Mesenchymal stem cell (in vitro differentiated cells and primary cell): ENCODE results near the gene C6orf141.

Experiments used
- DNase-seq: peaks from one replicate; pipeline ENCODE4 v3.0.0-alpha.2; 2013
- H2AFZ ChIP-seq: one replicate; pipeline ENCODE4 v1.6.1; 2013; ENCODE audit warnings: low read depth, mild to moderate bottlenecking, control low read depth, inconsistent platforms, low read length, moderate library complexity
- H2AK5ac ChIP-seq: 2 replicates; pipeline ENCODE4 v1.6.1; 2013; ENCODE audit warnings: low read length, moderate library complexity, mild to moderate bottlenecking, inconsistent platforms; ENCODE audit not compliant: severe bottlenecking
- H2BK120ac ChIP-seq: one replicate; pipeline ENCODE4 v1.6.1; 2013; ENCODE audit warnings: low read depth, mild to moderate bottlenecking, inconsistent platforms, low read length, moderate library complexity
- H2BK12ac ChIP-seq, 2 experiments: one replicate each; pipeline ENCODE4 v1.6.1; 2013; ENCODE audit warnings: inconsistent platforms in 2 of 2, low read length in 2 of 2, mild to moderate bottlenecking in 2 of 2, moderate library complexity in 2 of 2, control low read depth in 1 of 2
- H2BK15ac ChIP-seq: one replicate; pipeline ENCODE4 v1.6.1; 2013; ENCODE audit warnings: mild to moderate bottlenecking, low read depth, inconsistent platforms; ENCODE audit not compliant: poor library complexity, severe bottlenecking
- H2BK5ac ChIP-seq: 2 replicates; pipeline ENCODE4 v1.6.1; 2013; ENCODE audit warnings: low read depth, mild to moderate bottlenecking, low read length, control low read depth, inconsistent platforms; ENCODE audit not compliant: poor library complexity, severe bottlenecking
- H3K14ac ChIP-seq, 2 experiments: one replicate each; pipeline ENCODE4 v1.6.1; 2013; ENCODE audit warnings: inconsistent platforms in 2 of 2, low read length in 2 of 2, control low read depth in 1 of 2, mild to moderate bottlenecking in 1 of 2, moderate library complexity in 1 of 2
- H3K18ac ChIP-seq, 2 experiments: one replicate each; pipeline ENCODE4 v1.6.1; 2013; ENCODE audit warnings: inconsistent platforms in 2 of 2, low read length in 2 of 2, control low read depth in 1 of 2, low read depth in 1 of 2, mild to moderate bottlenecking in 1 of 2
- H3K23ac ChIP-seq, 2 experiments: one replicate each; pipeline ENCODE4 v1.6.1; 2013; ENCODE audit warnings: inconsistent platforms in 2 of 2, low read length in 2 of 2, mild to moderate bottlenecking in 2 of 2, moderate library complexity in 2 of 2, control low read depth in 1 of 2
- H3K27ac ChIP-seq: 2 replicates; pipeline ENCODE4 v1.5.1; 2013; ENCODE audit warnings: mild to moderate bottlenecking, moderate library complexity, low read length, control low read depth, inconsistent platforms; ENCODE audit not compliant: poor library complexity, severe bottlenecking
- H3K27me3 ChIP-seq, 2 experiments: 2 replicates each; pipeline versions ENCODE4 v1.6.1 to v1.7.0; 2013; ENCODE audit warnings: low read length in 2 of 2, mild to moderate bottlenecking in 2 of 2, moderate library complexity in 2 of 2, control low read depth in 1 of 2, inconsistent platforms in 1 of 2; ENCODE audit not compliant: control insufficient read depth in 1 of 2, insufficient read depth in 1 of 2
- H3K36me3 ChIP-seq, 2 experiments: 2 replicates each; pipeline versions ENCODE4 v1.6.1 to v1.7.0; 2013; ENCODE audit warnings: low read length in 2 of 2, control low read depth in 1 of 2, inconsistent platforms in 1 of 2, low read depth in 1 of 2, mild to moderate bottlenecking in 1 of 2; ENCODE audit not compliant: insufficient read depth in 2 of 2, control insufficient read depth in 1 of 2
- H3K4ac ChIP-seq, 2 experiments: one replicate each; pipeline ENCODE4 v1.6.1; 2013; ENCODE audit warnings: inconsistent platforms in 2 of 2, low read length in 2 of 2, mild to moderate bottlenecking in 2 of 2, moderate library complexity in 2 of 2, control low read depth in 1 of 2, low read depth in 1 of 2
- H3K4me1 ChIP-seq: 2 replicates; pipeline ENCODE4 v1.6.1; 2013; ENCODE audit warnings: low read depth, low read length, control low read depth; ENCODE audit not compliant: control insufficient read depth, insufficient read depth
- H3K4me2 ChIP-seq: 2 replicates; pipeline ENCODE4 v1.6.1; 2013; ENCODE audit warnings: low read length, mild to moderate bottlenecking, inconsistent platforms; ENCODE audit not compliant: poor library complexity, severe bottlenecking
- H3K4me3 ChIP-seq, 2 experiments: 2 replicates each; pipeline versions ENCODE4 v1.5.1 to v1.7.0; 2013; ENCODE audit warnings: low read length in 2 of 2, mild to moderate bottlenecking in 2 of 2, control low read depth in 1 of 2, low read depth in 1 of 2; ENCODE audit not compliant: insufficient read depth in 1 of 2
- H3K79me1 ChIP-seq: replicated peaks from 2 replicates; pipeline ENCODE4 v1.6.1; 2013; ENCODE audit warnings: mild to moderate bottlenecking, control low read depth, low read length, inconsistent platforms; ENCODE audit not compliant: poor library complexity, severe bottlenecking
- H3K9ac ChIP-seq: 2 replicates; pipeline ENCODE4 v1.7.0; 2013; ENCODE audit warnings: mild to moderate bottlenecking, low read length, moderate library complexity
- H3K9me3 ChIP-seq: 2 replicates; pipeline ENCODE4 v1.7.0; 2013; ENCODE audit warnings: mild to moderate bottlenecking, low read length; ENCODE audit not compliant: control insufficient read depth
- H4K8ac ChIP-seq: one replicate; pipeline ENCODE4 v1.6.1; 2013; ENCODE audit warnings: inconsistent platforms, mild to moderate bottlenecking, low read length, moderate library complexity
- H4K91ac ChIP-seq: one replicate; pipeline ENCODE4 v1.6.1; 2013; ENCODE audit warnings: mild to moderate bottlenecking, low read length, inconsistent platforms
- WGBS: methylation state at CpG from one replicate; pipeline ENCODE4 v1.1.7; 2013; ENCODE audit warnings: mixed read lengths; 5-methylcytosine and 5-hydroxymethylcytosine counted together

Gene C6orf141

DNA sequence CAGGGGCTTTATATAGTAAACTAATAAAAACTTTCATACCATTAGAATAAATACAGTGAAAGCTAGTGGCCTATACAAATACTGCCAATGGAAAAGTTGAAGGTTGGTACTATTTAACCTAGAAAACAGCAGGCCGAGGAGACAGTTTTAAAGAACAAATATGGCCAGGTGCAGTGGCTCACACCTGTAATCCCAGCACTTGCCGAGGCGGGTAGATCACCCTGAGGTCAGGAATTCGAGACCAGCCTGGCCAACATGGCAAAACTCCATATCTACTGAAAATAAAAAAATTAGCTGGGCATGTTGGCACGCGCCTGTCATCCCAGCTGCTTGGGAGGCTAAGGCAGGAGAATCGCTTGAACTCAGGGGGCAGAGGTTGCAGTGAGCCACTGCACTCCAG is 25.9 kb upstream of the C6orf141 start:
- Histone ChIP-seq H3K27ac (no peak overlapping the region), H4K8ac (no peak overlapping the region), H3K4me3 (no peak overlapping the region), H2BK15ac (no peak overlapping the region), H3K36me3 (no peaks in the 10 kb centered on the region), H2BK5ac (no peak overlapping the region), H3K4me1 (no peaks in the 10 kb centered on the region), H3K14ac (no peak overlapping the region), H4K91ac (no peak overlapping the region), H3K18ac (no peak overlapping the region), H2BK12ac (no peak overlapping the region), H2AK5ac (no peak overlapping the region), H3K79me1 (no peaks in the 10 kb centered on the region), H3K4ac (no peak overlapping the region), H3K9me3 (no peaks in the 10 kb centered on the region), H2AFZ (no peak overlapping the region), H3K23ac (no peak overlapping the region), H3K4me2 (no peak overlapping the region), H2BK120ac (no peak overlapping the region), H3K27me3 (no peaks in the 10 kb centered on the region), H3K9ac (no peak overlapping the region)
- 92% methylated on average over 7 of the region's 7 CpGs for WGBS
- no peak for DNase-seq

GRCh38 chr6:49526598-49526997 is 23.9 kb upstream of the C6orf141 start:
- Histone ChIP-seq H2BK15ac (no peak overlapping the region), H3K4me1 (no peaks in the 10 kb centered on the region), H2BK12ac (no peak overlapping the region), H3K23ac (no peak overlapping the region), H4K8ac (no peak overlapping the region), H3K27me3 (no peaks in the 10 kb centered on the region), H3K36me3 (no peaks in the 10 kb centered on the region), H3K4me2 (no peak overlapping the region), H3K4ac (no peak overlapping the region), H3K14ac (peak overlapping the region in 1 of 2 experiments; percentile 3), H3K4me3 (no peak overlapping the region), H3K9me3 (no peaks in the 10 kb centered on the region), H3K18ac (no peak overlapping the region), H3K79me1 (no peaks in the 10 kb centered on the region), H2AFZ (no peak overlapping the region), H4K91ac (no peak overlapping the region), H3K9ac (no peak overlapping the region), H3K27ac (no peak overlapping the region), H2BK5ac (no peak overlapping the region), H2BK120ac (no peak overlapping the region), H2AK5ac (no peak overlapping the region)
- WGBS: 73% methylated on average over 12 of the region's 12 CpGs
- no peak for DNase-seq

DNA sequence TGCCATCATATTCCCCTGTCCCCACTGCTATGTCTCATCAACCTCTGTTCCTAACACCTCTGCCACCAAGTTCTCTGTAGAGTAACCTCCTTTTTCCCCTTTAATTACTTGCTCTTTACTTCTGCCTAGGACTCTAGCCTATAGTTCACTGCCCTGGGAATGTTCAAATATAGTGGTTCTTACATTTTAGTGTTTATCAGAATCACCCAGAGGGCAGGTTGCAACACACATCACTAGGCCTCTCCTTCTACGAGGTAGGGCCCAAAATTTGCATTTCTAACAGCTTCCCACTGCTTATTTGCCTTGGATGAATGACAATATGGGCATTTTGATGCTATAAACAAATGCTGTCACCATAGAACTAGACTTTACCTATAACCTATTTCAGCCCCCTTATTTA is 23.1 kb upstream of the C6orf141 start:
- no peaks in the 10 kb centered on the region for H3K9me3 ChIP-seq
- no peak overlapping the region for H2BK15ac ChIP-seq
- no peak overlapping the region for H4K8ac ChIP-seq
- no peak overlapping the region for H2BK5ac ChIP-seq
- no peak overlapping the region for H3K4ac ChIP-seq
- no peak overlapping the region for H3K9ac ChIP-seq
- H2BK12ac ChIP-seq: no peak overlapping the region
- H3K14ac ChIP-seq: no peak overlapping the region
- H3K79me1 ChIP-seq: no peaks in the 10 kb centered on the region
- H2AFZ ChIP-seq: no peak overlapping the region
- 33% methylated on average over 1 of the region's 1 CpG for WGBS
- no peak for DNase-seq
- H2BK120ac ChIP-seq: no peak overlapping the region
- no peak overlapping the region for H3K18ac ChIP-seq
- H3K27ac ChIP-seq: no peak overlapping the region
- no peaks in the 10 kb centered on the region for H3K4me1 ChIP-seq
- no peak overlapping the region for H4K91ac ChIP-seq
- H2AK5ac ChIP-seq: no peak overlapping the region
- no peak overlapping the region for H3K23ac ChIP-seq
- no peaks in the 10 kb centered on the region for H3K27me3 ChIP-seq
- no peak overlapping the region for H3K4me2 ChIP-seq
- H3K4me3 ChIP-seq: no peak overlapping the region
- H3K36me3 ChIP-seq: no peaks in the 10 kb centered on the region

DNA sequence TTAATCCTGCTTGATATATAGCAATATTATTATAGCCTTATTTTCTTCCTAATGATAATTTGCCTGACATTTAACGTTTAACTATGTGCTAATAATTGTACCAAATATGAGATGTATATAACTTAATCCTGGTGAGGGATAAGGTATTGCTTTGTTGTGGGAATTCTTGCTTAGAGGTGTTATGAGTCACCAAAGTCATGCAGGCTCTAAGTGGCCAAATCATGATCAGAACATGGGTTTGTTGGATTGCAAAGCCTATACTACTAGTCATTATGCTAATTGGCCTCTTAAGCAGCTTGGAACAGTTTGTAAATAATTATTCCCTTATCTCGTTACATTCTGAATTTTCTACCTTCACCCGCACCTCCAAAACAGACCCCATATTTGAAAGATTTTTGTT is 21.9 kb upstream of the C6orf141 start:
- Histone ChIP-seq H2BK120ac (no peak overlapping the region), H2BK5ac (no peak overlapping the region), H3K18ac (no peak overlapping the region), H2AK5ac (no peak overlapping the region), H3K4me3 (no peak overlapping the region), H4K8ac (no peak overlapping the region), H4K91ac (no peak overlapping the region), H3K23ac (no peak overlapping the region), H3K4ac (no peak overlapping the region), H3K4me2 (no peak overlapping the region), H2BK15ac (no peak overlapping the region), H3K4me1 (no peaks in the 10 kb centered on the region), H3K14ac (no peak overlapping the region), H3K9me3 (no peaks in the 10 kb centered on the region), H3K79me1 (no peaks in the 10 kb centered on the region), H3K27me3 (no peaks in the 10 kb centered on the region), H3K27ac (no peak overlapping the region), H2BK12ac (no peak overlapping the region), H2AFZ (no peak overlapping the region), H3K9ac (no peak overlapping the region), H3K36me3 (no peaks in the 10 kb centered on the region)
- no peak for DNase-seq
- WGBS: 85% methylated on average over 2 of the region's 3 CpGs
